A172 (cell line): ENCODE data around the gene GRIN2C. TPM values are rescaled to one million over a fixed set of nuclear protein-coding genes. Genes with fewer than 3 reads are reported as not detected.

Experiments used
- DNase-seq: peaks from one replicate; pipeline ENCODE4 v3.0.0-alpha.2; 2015; ENCODE audit warnings: low spot score
- total RNA-seq: library from RNA; depleted of rRNA; stranded (reverse); fragments of >200 nt; shearing (Covaris generic); gene quantifications from 2 replicates; pipeline ENCODE4 v1.2.3, GENCODE V29; 2014; rRNA removed

Gene GRIN2C
- total RNA-seq, 1 experiment from 2014 or later, result 0.69 TPM

GRCh38 chr17:74799097-74799496 is 60.6 kb downstream of the GRIN2C start:
- no peak for DNase-seq

GRCh38 chr17:74798239-74798707 is 61.4 kb downstream of the GRIN2C start:
- peak; percentile 70 for DNase-seq

- DNase-seq, result no peak
These were observed 61.9 kb downstream of the GRIN2C start for GRCh38 chr17:74797824-74798223.

- no peak for DNase-seq
These were observed 62.8 kb downstream of the GRIN2C start for GRCh38 chr17:74796866-74797265.

GRCh38 chr17:74796211-74796610 is 63.5 kb downstream of the GRIN2C start:
- DNase-seq, result no peak

- no peak for DNase-seq
These were observed 64.2 kb downstream of the GRIN2C start for GRCh38 chr17:74795327-74796020.

GRCh38 chr17:74792586-74793105 is 67.0 kb downstream of the GRIN2C start:
- no peak for DNase-seq

Other genes starting within 250 kb of the GRIN2C start
- gene CD300E, start 236.1 kb downstream of the GRIN2C start, total RNA-seq, result not detected in 2 replicates
- gene CD300LF, start 147.0 kb downstream of the GRIN2C start, total RNA-seq, result not detected in 2 replicates
- 0.05 TPM in 1 of 2 replicates, not detected in the other for gene RAB37, start 122.6 kb downstream of the GRIN2C start, total RNA-seq
- 205 and 246 TPM in 2 replicates for gene NHERF1, start 111.3 kb downstream of the GRIN2C start, total RNA-seq
- gene NAT9, start 83.5 kb downstream of the GRIN2C start, total RNA-seq, result 22.8 and 32.5 TPM in 2 replicates
- 35.9 and 44.1 TPM in 2 replicates for gene FDXR, start 13.1 kb upstream of the GRIN2C start, total RNA-seq
- not detected in 2 replicates for gene FADS6, start 33.7 kb upstream of the GRIN2C start, total RNA-seq
- 0.28 TPM in 1 of 2 replicates, not detected in the other for gene USH1G, start 63.4 kb upstream of the GRIN2C start, total RNA-seq
- not detected in 2 replicates for gene OTOP2, start 64.4 kb upstream of the GRIN2C start, total RNA-seq
- not detected in 2 replicates for gene OTOP3, start 76.0 kb upstream of the GRIN2C start, total RNA-seq
- 0.65 and 2.7 TPM in 2 replicates for gene HID1, start 112.9 kb upstream of the GRIN2C start, total RNA-seq
- gene CDR2L, start 127.7 kb upstream of the GRIN2C start, total RNA-seq, result 24.0 and 26.6 TPM in 2 replicates
- 135 TPM in 2 replicates for gene MRPL58, start 152.8 kb upstream of the GRIN2C start, total RNA-seq
- gene ATP5PD, start 187.1 kb upstream of the GRIN2C start, total RNA-seq, result 488 and 584 TPM in 2 replicates
- gene KCTD2, start 187.3 kb upstream of the GRIN2C start, total RNA-seq, result 25.6 and 25.7 TPM in 2 replicates
- 0.10 TPM in 1 of 2 replicates, not detected in the other for gene SLC16A5, start 228.1 kb upstream of the GRIN2C start, total RNA-seq